ENCODE data around the gene ATXN1.
"Not testable (repeated sequence)": the region's sequence is repeated elsewhere in the genome, so short reads cannot be mapped to it uniquely, and the experiment has no call there.

The ATXN1 gene

DNA sequence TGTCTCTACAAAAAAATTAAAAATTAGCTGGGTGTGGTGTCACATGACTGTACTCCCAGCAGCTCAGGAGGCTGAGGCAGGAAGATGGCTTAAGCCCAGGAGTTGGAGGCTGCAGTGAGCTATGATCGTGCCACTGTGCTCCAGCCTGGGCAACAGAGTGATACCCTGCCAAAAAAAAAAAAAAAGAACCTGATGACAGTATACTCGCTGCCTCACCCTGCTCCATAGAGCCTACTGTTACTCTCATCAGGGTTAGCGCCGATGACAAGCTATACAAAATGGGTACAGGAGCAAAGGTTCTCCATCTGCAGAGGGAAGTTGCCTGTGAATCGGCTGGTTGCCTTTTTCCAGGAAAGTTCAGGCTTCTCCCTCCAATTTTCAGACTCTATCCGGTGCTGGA lies 469.5 kb downstream of the ATXN1 start:
- no peak for DNase-seq

DNA sequence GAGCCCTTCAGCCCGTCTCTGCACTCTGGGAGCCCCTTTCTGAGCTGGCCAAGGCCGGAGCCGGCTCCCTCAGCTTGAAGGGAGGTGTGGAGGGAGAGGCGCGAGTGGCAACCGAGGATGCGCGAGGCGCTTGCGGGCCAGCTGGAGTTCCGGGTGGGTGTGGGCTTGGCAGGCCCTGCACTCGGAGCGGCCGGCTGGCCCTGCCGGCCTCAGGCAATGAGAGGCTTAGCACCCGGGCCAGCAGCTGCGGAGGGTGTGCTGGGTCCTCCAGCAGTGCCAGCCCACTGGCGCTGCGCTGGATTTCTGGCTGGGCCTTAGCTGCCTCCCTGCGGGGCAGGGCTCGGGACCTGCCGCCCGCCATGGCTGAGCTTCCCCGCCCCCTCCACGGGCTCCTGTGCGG lies 473.1 kb downstream of the ATXN1 start:
- DNase-seq = no peak

DNA sequence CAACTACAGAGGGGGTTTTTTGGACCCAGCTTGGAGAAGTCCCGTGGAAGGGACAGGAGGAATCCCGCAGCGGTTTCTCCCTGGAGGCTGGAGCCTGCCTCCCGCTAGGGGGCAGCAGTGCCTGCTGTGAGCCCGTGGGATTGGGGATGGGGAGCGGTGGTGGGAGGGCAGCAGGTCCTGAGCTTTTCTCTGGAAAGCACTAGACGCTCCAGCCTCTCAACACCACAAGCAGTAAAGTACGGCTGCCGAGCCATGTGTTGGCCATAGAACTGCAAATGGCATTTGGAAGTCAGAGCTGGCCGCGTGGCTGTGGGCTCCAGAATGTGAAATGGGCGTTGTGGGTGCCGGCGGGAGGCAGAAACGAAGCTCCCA lies 475.1 kb downstream of the ATXN1 start:
- peak; percentile 5 for DNase-seq

DNA sequence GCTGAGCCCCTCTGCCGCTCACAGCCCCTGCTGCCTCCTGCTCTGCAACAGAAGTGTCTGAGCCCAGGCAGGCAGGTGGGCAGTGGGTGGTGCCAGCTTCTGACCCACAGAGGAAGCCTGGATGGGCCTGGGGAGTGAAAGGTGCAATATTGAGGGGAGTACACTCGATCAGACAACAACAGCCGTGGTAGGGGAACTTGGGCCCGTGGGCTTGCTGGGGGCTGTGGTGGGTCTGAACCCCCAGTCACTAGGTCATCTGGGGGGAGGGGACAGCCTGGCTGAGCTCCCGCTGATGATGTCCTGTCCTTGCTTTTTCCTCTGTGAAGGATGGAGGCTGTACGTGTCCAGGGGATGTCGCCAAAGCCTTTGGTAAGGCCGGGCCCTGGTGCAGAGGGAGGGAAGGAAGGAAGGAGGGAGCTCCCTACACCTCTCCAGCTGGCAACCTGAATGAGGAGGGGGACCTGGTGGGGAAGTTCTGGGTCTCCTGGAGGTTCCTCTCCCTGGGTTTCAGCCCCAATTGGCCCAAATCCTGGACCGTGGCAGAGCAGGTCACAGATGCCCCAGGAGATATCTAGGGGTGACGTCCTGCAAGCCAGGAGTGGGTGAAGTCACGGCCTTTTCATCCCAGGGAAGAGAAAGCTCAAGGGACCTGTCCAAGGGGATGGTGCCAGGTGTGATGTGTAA lies 475.7 kb downstream of the ATXN1 start:
- DNase-seq = no peak

DNA sequence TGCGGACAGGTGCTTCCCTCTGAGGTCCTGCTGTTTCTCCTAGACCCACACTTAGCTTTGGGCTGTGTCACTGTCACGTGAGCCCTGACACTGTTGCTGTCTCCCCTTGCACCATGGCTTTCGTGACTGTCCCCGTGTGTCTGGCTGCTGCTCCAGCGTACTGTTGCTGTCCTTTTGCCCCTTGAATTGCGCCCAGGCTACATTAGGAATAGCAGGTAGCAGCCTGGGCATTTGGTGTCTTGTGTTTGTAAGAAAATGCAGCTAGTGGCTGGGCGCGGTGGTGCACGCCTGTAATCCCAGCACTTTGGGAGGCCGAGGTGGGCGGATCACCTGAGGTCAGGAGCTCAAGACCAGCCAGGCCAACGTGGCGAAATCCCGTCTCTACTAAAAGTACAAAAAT lies 476.8 kb downstream of the ATXN1 start:
- DNase-seq = no peak

DNA sequence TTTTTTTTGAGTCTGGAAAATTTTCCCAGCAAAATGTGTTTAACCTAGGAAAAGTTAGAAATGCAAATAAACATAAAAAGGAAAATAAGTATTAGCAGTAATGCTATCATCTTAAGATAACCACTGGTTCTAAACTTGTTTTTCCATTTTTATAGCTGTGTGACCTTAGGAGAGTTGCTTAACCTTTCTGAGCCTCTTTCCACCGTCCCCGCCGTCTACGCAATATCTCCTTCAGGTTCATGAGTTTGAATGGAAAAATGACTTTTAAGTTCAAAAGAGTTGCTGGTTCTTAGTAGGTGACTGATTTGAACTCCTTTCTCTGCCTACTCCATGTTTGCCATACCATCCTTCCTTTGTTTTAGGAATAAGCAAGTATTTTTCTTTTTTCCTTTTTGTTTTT lies 478.9 kb downstream of the ATXN1 start:
- no peak for DNase-seq

DNA sequence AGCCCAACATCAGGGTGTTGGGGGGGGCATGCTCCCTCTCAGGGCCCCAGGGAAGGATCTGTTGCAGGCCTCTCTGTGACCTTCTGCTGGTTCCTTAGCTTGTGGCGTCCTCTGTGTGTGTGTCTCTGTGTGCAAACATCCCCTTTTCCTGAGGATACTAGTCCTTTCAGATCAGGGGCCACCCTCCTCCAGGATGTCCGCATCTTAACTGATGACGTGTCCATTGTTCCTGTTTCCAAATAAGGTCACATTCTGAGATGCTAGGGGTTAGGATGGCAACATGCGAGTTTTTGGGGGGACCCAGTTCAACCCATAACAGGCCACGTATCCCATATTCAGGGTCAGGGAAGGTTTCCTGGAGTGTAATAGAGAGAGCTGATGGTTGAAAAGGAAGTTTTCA lies 482.0 kb downstream of the ATXN1 start:
- DNase-seq = no peak

DNA sequence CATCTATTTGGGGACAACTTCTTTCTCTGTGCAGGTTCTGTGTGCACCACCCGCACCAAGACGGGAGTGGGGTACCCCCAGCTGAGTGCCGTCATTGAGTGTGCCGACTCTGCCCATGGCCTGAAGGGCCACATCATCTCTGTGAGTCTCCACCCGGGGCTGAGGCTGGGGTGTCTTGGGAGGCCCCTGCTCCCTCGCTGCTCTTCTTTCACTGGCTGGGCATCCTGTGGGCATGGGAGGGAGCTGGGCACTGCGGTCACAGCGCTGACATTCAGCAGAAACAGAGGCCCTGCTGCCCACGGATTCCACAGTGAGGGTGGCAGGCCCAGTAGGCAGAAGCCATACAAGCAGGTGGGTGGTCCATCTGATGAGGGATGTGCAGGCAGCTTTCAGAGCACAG lies 482.5 kb downstream of the ATXN1 start:
- no peak for DNase-seq

DNA sequence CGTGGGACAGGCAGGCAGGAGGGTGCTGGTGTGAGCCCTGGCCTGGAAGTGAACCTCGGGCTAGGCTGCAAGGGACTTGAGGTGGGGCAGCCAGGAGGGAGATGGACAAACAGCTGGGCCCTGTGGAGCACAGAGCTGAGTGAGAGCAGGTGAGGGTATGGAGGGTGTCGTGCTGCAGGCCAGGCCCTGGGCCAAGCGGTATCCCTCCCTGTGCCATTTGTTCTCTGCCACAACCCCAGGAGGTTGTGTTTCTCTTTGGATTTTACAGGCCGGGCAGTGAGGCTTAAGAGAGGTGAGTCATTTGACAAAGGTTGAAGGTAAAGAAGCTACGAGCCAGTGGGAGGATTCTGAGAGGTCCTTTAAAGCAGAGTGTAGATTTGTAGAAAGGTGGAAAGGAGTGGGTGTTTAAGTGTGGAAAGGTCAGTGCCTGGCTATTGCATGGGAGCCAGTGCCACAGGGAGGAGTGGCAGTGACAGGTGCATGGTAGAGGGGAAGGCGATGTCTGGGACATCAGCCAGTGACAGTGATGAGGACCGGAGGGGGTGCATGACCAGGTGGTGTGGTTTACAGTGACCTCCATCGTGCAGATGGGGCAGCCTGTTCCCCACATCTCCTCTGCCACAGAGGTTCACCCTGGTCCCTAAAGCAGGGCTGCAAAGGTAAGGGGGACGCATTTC lies 483.1 kb downstream of the ATXN1 start:
- no peak for DNase-seq

DNA sequence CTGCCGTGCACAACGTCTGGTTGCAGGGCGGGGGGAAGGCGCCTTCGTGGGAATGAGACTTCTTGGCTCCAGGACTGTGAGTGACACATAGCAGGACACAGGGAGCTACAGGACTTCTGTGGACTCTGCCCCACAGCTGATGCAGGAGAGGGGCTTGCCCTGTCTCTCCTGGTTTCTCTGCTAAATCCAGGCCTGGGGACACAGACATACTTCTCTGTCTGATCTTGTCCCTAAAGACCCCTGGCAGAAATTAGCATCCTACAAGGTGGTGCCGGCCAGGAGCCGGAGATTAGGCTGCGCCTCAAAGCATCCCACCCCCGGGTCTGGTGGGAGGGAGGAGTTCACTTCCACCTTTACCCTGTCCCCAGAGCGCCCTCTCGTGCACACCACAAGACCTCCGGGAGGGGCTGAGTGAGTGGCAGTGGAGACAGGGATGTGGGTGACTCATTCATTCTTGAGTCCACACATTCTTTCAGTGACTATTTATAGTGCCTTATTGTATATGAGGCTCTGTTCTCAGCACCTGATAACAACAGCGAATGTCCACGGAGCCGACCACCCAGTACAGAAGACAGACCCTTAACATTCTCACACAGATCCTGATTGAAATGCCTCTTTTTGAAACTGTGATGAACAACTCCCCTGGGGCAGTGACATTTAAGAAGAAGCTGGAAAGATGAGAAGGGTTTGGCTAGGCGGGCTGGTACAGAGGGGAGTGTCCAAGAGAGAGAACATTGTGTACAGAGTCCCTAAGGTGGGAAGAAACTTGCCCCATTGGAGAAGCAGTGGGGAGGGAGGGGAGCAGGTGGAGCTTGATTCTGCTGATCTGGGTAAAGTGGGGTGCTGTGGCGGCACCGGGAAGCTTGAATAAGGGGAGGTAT lies 483.9 kb downstream of the ATXN1 start:
- no peak for DNase-seq

DNA sequence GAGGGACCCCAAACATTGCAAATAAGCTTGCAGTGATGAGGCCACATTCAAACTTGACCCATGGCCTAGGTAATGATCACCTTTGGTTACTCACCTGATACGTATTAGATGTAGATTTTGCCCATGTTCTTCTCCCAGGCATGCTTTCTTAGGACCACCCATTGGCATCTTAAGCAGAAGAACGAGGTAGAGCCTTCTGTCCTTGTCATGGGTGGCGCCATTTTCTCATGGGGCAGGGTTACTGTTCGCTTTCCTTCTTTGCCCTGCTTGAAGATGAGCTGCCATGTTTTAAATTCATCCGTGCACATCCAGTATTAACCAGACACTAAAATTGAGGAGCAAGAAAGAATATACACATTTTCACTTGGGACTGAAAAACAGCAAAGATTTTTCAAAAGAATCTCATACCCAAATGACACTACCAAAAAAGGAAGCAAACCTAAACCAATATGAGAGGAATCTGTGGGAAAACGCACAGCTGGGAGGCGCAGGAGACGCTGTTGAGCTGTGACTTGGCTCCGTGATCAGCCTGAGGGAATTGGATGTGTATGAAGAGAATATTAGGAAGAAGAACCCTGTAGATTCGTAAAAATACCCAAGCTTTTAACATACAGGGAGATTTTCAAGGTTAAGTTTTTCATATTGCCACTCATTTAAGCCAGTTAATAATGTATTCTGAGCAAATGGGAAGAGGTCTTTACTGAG lies 486.2 kb downstream of the ATXN1 start:
- no peak for DNase-seq

DNA sequence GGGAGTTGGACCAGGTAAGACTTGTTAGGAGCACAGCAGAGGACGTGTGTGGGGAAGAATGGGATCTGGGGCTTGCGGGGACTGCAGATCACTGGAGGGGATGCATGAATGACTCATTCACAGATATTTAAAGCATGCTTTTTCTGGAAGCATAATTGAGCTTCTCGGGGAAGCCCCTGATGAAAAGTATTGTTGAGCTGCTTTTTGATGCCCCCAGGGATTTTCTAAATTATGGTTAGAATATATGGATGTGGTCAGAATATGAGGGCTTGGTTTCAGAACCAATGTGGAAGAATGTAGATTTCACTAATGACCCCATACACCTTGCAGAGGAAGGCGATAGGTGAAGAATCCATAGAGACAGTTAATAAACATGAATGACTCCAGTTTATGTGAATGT lies 486.8 kb downstream of the ATXN1 start:
- DNase-seq = no peak

DNA sequence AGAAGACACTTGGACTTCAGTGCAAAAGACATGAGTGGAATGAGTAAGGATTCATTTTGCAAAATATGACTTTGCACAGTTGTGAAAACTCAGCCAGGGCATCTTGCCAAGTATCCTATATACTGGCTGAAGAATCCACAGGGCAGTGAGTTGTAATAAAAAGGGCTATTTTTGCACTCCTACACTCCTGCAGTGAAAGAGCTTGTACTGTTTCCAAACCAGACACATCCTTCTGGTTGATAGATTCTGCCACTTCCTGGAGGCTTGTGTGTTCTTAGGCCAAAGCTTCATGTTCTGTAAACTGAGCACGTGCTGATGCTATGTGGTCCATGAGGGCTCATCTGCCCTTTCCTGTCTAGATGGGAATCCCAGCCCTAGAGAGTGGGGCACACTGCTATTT lies 488.0 kb downstream of the ATXN1 start:
- no peak for DNase-seq

DNA sequence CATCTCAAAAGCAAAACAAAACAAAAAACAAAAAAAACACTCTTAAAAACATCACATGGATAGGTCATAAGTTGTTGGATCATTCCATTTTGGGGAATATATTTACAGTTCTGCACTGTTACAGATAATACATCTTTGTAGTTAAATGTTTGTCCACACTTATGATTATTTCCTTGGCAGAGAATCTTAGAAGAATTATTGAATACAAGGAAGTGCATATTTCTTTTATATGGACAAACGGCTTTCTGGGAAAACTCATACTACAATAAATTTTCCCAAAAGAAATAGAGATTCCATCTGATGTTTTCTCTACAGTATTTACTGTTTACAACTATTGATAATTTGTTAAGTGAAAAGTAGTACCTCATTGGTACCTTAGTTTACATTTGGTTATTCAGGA lies 489.1 kb downstream of the ATXN1 start:
- DNase-seq = no peak

DNA sequence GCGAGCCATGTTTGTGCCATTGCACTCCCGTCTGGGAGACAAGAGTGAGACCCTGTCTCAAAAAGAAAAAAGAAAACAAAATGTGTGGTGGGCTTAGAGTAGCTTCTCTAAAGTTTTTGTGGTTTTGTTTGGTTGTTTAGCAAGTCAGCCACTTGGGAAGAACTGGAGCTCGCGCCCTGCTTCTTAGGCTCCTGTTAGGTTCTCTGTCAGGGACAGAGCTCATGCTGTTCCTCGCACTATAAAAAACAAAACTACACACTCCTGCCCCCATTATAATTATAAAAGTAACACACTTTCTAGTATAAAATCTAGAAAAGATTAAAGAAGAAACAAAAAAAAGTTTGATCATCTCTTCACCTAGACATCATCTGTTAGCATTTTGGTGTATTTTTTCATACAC lies 489.8 kb downstream of the ATXN1 start:
- no peak for DNase-seq

DNA sequence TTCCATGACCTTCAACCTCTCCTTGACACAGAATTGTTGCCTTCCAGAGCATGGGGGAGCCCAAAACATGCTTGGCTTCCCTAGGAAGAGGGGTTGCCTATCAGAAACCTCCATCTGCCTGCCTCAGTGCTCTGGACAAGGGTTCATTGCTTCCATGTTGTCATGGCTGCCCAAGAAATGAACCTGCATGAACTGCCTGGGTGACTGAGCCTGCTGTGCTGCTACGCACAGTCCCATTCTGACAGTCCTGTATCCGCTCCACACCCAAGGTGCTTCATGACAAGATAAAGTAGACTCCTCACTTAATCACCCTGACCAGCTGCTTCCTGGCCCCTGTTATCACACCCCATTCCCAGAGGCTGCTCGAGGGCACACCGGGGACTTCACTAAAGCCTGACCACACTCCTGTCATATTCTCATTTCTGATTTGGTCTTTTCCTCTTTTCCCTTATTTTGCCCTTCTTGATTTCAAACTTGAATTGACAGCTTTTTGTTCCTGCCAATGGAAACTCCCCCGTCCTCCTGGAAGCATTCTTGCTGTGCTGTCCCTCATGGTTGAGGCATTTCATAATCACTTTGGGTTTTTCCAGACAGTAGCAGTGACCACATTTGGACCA lies 491.0 kb downstream of the ATXN1 start:
- no peak for DNase-seq

DNA sequence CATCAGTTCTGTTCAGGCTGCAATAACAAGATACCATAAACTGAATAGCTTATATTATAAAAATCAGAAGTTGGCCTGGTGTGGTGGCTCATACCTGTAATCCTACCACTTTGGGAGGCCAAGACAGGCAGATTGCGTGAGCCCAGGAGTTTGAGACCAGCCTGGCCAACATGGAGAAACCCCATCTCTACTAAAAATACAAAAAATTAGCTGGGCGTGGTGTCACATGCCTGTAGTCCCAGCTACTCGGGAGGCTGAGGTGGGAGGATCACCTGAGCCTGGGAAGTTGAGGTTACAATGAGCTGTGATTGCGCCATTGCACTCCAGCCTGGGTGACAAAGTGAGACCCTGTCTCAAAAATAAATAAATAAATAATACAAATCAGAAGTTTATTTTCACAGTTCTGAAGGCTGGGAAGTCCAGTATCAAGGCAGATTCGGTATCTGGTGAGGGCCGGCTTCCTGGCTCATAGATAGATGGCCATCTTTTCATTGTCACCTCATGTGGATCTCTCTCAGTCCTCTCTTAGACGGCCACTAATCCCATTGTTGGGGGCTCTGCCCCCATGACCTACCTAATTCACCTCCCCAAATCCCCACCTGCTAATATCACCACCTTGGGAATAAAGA lies 491.7 kb downstream of the ATXN1 start:
- DNase-seq = not testable (repeated sequence)

DNA sequence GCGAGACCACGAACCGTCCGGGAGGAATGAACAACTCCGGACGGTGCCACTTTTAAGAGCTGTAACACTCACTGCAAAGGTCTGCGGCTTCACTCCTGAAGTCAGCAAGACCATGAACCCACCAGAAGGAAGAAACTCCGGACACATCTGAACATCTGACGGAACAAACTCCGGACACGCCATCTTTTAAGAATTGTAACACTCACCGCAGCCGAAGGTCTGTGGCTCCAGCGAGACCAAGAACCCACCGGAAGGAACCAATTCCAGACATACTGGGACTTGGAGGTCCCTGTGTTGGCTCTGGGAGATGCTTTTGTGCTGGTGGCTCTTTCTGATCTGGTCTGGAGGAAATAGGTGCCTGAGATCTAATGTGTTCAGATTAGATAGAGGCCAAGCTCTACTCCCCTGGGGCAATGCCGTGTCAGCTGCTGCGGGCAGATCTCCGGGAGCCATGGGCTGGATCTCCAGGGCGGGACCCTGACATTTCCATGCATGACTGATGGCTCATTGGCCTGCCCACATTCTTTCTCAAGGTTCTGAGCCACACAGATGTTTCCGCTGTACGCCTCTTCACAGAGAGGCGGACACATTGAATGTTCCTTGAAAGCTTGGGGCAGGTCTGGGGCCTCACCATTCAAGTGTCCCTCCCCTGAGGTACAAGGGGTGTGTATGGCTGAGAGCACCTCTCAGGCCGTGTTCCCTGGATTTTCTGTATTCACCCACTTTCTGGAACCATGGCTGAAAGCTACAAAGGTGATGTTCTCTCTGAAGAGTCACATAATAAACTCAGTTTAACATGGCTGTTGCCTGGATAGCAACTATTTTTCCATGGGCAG lies 493.6 kb downstream of the ATXN1 start:
- DNase-seq = no peak

DNA sequence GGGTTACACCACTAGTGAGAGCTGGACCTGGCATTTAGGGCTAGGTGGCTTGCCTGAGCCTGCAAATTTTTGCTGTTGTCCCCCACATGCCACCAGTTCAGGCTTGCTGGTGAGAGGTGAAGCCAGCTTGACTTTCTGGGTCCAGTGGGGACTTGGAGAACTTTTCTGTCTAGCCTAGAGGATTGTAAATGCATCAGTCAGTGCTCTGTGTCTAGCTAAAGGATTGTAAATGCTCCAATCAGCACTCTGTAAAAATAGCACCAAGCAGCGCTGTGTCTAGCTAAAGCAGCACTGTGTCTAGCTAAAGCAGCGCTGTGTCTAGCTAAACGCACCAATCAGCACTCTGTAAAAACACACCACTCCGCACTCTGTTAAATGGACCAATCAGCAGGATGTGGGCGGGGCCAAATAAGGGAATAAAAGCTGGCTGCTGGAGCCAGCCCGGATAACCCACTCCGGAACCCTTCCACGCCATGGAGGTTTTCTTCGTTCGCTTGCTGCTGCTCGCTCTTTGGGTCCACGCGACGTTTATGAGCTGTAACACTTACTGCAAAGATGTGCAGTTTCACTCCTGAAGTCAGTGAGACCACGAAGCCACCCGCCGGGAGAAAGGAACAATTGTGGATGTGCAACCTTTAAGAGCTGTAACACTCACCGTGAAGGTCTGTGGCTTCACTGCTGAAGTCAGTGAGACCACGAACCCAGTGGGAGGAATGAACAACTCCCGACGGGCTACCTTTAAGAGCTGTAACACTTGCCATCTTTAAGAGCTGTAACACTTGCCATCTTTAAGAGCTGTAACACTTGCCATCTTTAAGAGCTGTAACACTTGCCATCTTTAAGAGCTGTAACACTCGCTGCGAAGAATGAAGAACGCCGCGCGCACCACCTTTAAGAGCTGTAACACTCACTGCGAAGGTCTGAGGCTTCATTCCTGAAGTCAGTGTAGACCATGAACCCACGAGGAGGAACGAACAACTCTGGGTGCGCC lies 495.6 kb downstream of the ATXN1 start:
- no peak for DNase-seq

DNA sequence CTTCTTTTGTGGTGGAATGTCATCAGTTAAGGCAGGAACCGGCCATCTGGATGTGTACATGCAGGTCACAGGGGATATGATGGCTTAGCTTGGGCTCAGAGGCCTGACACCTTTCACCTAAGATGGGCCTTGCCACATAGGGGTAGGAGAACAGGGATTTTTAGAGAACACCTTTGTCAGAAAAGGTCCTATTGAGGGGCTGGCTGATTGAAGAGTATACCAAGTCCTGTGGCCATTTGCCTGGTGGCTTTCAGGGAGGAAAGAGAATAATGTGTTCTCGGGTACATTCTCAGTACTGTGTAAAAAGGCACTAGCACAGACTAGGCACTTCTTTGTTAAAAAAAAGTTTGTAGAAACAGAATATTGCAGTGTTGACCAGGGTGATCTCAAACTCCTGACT lies 496.5 kb downstream of the ATXN1 start:
- DNase-seq = no peak
